Endothelial cell of umbilical vein (primary cell): ENCODE data around the gene GYPC. TPM values are rescaled to one million over a fixed set of nuclear protein-coding genes. Genes with fewer than 3 reads are reported as not detected.

Source experiments
- BruUV-seq: library from RNA; stranded (reverse); fragments of 400-500 nt; replicated peaks from 2 replicates; lab custom pipeline; 2021; lab: Mats Ljungman, UMichigan
- CTCF ChIA-PET: fragments of 300-600, 350-600 bp; sonication (Branson Sonifier 250); formaldehyde crosslinking; loops from one replicate; lab custom pipeline; 2021; ENCODE audit warnings: antibody characterized with exemption, inconsistent platforms; lab: Charles Lee
- POLR2A ChIA-PET: fragments of 300-600, 350-600 bp; sonication (Branson Sonifier 250); formaldehyde crosslinking; loops from one replicate; lab custom pipeline; 2021; ENCODE audit warnings: antibody characterized with exemption, inconsistent platforms; lab: Charles Lee
- DNase-seq: peaks from one replicate; pipeline ENCODE4 v3.0.0-alpha.2; 2011; ENCODE audit warnings: low read depth, low spot score
- FAIRE-seq: peaks from 2 replicates; lab custom pipeline; 2011; peaks lifted over from hg19 to GRCh38; lab: Jason Lieb, UNC
- H2AFZ ChIP-seq: 2 replicates; pipeline ENCODE4 v1.6.0; 2012; ENCODE audit warnings: low read depth, low read length, control low read depth, inconsistent platforms
- H3K27ac ChIP-seq: 2 replicates; pipeline ENCODE4 v1.5.1; 2011; ENCODE audit warnings: low read depth, mild to moderate bottlenecking, control low read depth, low read length, moderate library complexity; ENCODE audit not compliant: insufficient read depth
- H3K27me3 ChIP-seq, 2 experiments: 2 replicates each; pipeline versions ENCODE4 v1.6.0 to v1.6.1; 2011; ENCODE audit warnings: low read length in 2 of 2, mixed read lengths in 1 of 2; ENCODE audit not compliant: control insufficient read depth in 2 of 2, insufficient read depth in 2 of 2
- H3K36me3 ChIP-seq, 2 experiments: 2 replicates in 1 of 2; 3 replicates in 1 of 2; pipeline ENCODE4 v1.5.1; 2011; ENCODE audit warnings: low read length in 2 of 2, mild to moderate bottlenecking in 1 of 2, moderate library complexity in 1 of 2; ENCODE audit not compliant: control insufficient read depth in 2 of 2, insufficient read depth in 2 of 2; ENCODE audit errors: extremely low read depth in 1 of 2
- H3K4me1 ChIP-seq: 3 replicates; pipeline ENCODE4 v1.5.1; 2011; ENCODE audit warnings: mild to moderate bottlenecking, low read length; ENCODE audit not compliant: control insufficient read depth, insufficient read depth; ENCODE audit errors: extremely low read depth
- H3K4me2 ChIP-seq: 2 replicates; pipeline ENCODE4 v1.6.1; 2011; ENCODE audit warnings: low read length, control low read depth, mixed read lengths; ENCODE audit not compliant: insufficient read depth
- H3K4me3 ChIP-seq, 3 experiments: fragments of 200-600 bp in 1 of 3; sonication (generic), shearing (Covaris generic) in 1 of 3; replicated peaks in 1 of 3; 2 replicates each; pipeline ENCODE4 v1.5.1; 2011 to 2016; ENCODE audit warnings: control low read depth in 3 of 3, low read length in 3 of 3, mild to moderate bottlenecking in 2 of 3, inconsistent platforms in 1 of 3, low read depth in 1 of 3, moderate library complexity in 1 of 3; ENCODE audit not compliant: insufficient read depth in 1 of 3
- H3K79me2 ChIP-seq: 2 replicates; pipeline ENCODE4 v1.6.0; 2012; ENCODE audit warnings: low read length, inconsistent platforms; ENCODE audit not compliant: control insufficient read depth, insufficient read depth
- H3K9ac ChIP-seq: replicated peaks from 2 replicates; pipeline ENCODE3; 2011; ENCODE audit warnings: low read length, control low read depth; ENCODE audit not compliant: insufficient read depth; ENCODE audit errors: extremely low read depth
- H3K9me1 ChIP-seq: replicated peaks from 3 replicates; pipeline ENCODE4 v1.6.0; 2011; ENCODE audit warnings: mild to moderate bottlenecking, low read length; ENCODE audit not compliant: control insufficient read depth, insufficient read depth; ENCODE audit errors: extremely low read depth
- H3K9me3 ChIP-seq: replicated peaks from 2 replicates; pipeline ENCODE4 v1.5.1; 2012; ENCODE audit warnings: low read length, inconsistent platforms; ENCODE audit not compliant: control insufficient read depth, insufficient read depth
- H4K20me1 ChIP-seq: replicated peaks from 2 replicates; pipeline ENCODE3; 2011; ENCODE audit warnings: mild to moderate bottlenecking, low read length; ENCODE audit not compliant: control insufficient read depth, insufficient read depth; ENCODE audit errors: extremely low read depth
- CTCF ChIP-seq, 2 donors: IDR thresholded peaks; 1 replicate in 1 of 2; 2 replicates in 1 of 2; pipeline ENCODE4 v1.5.1; 2011; ENCODE audit warnings: low read length in 2 of 2, mild to moderate bottlenecking in 2 of 2, moderate library complexity in 2 of 2, control low read depth in 1 of 2, inconsistent platforms in 1 of 2, low read depth in 1 of 2; ENCODE audit not compliant: insufficient read depth in 1 of 2; ENCODE audit errors: extremely low read depth in 1 of 2
- EZH2 ChIP-seq: IDR thresholded peaks from 2 replicates; pipeline ENCODE4 v1.6.1; 2012; ENCODE audit warnings: borderline replicate concordance, low read depth, mild to moderate bottlenecking, moderate library complexity, low read length, inconsistent platforms; ENCODE audit not compliant: severe bottlenecking
- FOS ChIP-seq: IDR thresholded peaks from 2 replicates; pipeline ENCODE4 v1.6.1; 2011; ENCODE audit warnings: mild to moderate bottlenecking, low read length, moderate library complexity, borderline replicate concordance; ENCODE audit not compliant: insufficient read depth
- GATA2 ChIP-seq: IDR thresholded peaks from 2 replicates; pipeline ENCODE4 v1.7.0; 2011; ENCODE audit warnings: low read depth, mild to moderate bottlenecking, moderate library complexity, mixed read lengths, low read length; ENCODE audit not compliant: insufficient read length, insufficient read depth
- JUN ChIP-seq: IDR thresholded peaks from 2 replicates; pipeline ENCODE4 v1.6.1; 2011; ENCODE audit warnings: borderline replicate concordance, low read depth; ENCODE audit not compliant: insufficient read length, insufficient read depth
- MAX ChIP-seq: IDR thresholded peaks from 2 replicates; pipeline ENCODE4 v1.6.1; 2011; ENCODE audit not compliant: insufficient read depth, insufficient read length
- MYC ChIP-seq: IDR thresholded peaks from one replicate; pipeline ENCODE4 v1.6.1; 2011; ENCODE audit warnings: mild to moderate bottlenecking, low read depth, low read length
- POLR2A ChIP-seq: IDR thresholded peaks from 2 replicates; pipeline ENCODE4 v1.6.1; 2012; ENCODE audit warnings: low read depth, mild to moderate bottlenecking, control low read depth, low read length
- POLR2AphosphoS5 ChIP-seq: IDR thresholded peaks from 2 replicates; pipeline ENCODE4 v1.6.1; 2012; ENCODE audit warnings: low read depth, mild to moderate bottlenecking, control low read depth, low read length, moderate library complexity; ENCODE audit not compliant: insufficient read depth
- dilution Hi-C: fragments of 300-500 bp; cut with MboI; formaldehyde crosslinking; loops from one replicate; pipeline ENCODE4 v1.15.0; 2019; ENCODE audit warnings: low sequenced_read_pairs; ENCODE audit not compliant: extremely low pct_ligation_motif_present
- intact Hi-C: fragments of 100-400 bp; cut with micrococcal nuclease; formaldehyde crosslinking; loops from one replicate; pipeline ENCODE4 v1.10.0; 2022
- polyA plus RNA-seq, 4 experiments: library from polyadenylated mRNA; depleted of rRNA in 3 of 4; stranded (reverse) in 3 of 4; unstranded in 1 of 4; fragments of >200 nt; gene quantifications; 2 replicates each; pipeline versions ENCODE4 v1.2.1 to v1.2.3, GENCODE V29; 2011 to 2012; ENCODE audit warnings: missing spikeins in 1 of 4
- total RNA-seq: library from RNA; stranded (reverse); gene quantifications from 2 replicates; pipeline ENCODE4 v1.2.3, GENCODE V29; 2021

Gene GYPC
- total and polyA plus RNA-seq, 2 donors (not counting 3 experiments of a cell fraction or from before 2014, with no cell fraction given): 3.5 to 13.3 TPM

- CTCF ChIA-PET: no interaction called here
- no peak overlapping the region for H2AFZ ChIP-seq
- no peak overlapping the region for H3K4me3 ChIP-seq
- H3K27me3 ChIP-seq: no peaks in the 10 kb centered on the region
- BruUV-seq: no TSS peak
- no peak for DNase-seq
- no peaks in the 10 kb centered on the region for H3K36me3 ChIP-seq
- POLR2A ChIA-PET: no interaction called here
- no peaks in the 10 kb centered on the region for H3K4me1 ChIP-seq
- H3K4me2 ChIP-seq: no peak overlapping the region
- H3K27ac ChIP-seq: no peak overlapping the region
- peaks cover 2% of the 10 kb centered on the region for H3K9me3 ChIP-seq
- no peak for FAIRE-seq
- H3K9me1 ChIP-seq: no peaks in the 10 kb centered on the region
- dilution Hi-C loops (no loop called here), intact Hi-C loops (no loop called here)
- TF ChIP-seq FOS: no peak
- H3K79me2 ChIP-seq: no peaks in the 10 kb centered on the region
- H4K20me1 ChIP-seq: no peaks in the 10 kb centered on the region
- no peak overlapping the region for H3K9ac ChIP-seq
These were observed 35.7 kb upstream of the GYPC start for GRCh38 chr2:126620302-126620701.

DNA sequence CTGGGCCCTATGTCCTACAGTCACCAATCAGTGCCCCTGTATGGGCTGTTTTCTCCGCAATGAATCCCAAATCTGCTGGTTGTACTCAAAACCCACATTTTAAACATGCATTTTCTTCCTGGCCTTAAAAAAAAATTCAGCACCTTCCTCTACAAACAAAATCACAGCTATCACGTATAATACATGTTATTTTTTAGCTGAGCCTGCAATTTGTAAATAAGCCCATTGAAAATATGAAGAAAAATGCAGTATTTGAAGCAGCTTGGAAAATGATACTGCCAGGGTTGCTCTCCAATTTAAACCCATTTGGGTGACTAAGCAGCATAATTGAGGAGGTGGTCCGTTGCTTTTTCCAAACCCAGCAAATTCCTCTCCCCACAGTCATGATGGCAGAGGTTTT is 33.0 kb upstream of the GYPC start:
- intact Hi-C loops (no loop called here), dilution Hi-C loops (no loop called here)
- no peak overlapping the region for H3K4me3 ChIP-seq
- DNase-seq (no peak), FAIRE-seq (no peak)
- H3K4me2 ChIP-seq: no peak overlapping the region
- H3K4me1 ChIP-seq: no peaks in the 10 kb centered on the region
- no peak for TF ChIP-seq MYC
- TF ChIP-seq MAX: no peak
- no peak for TF ChIP-seq EZH2
- TF ChIP-seq JUN: no peak
- no peak for TF ChIP-seq FOS
- TF ChIP-seq CTCF (IDR thresholded peaks at IDR 0.05; ENCODE audit: extremely low read depth in 1 of 2, insufficient read depth in 1 of 2, low read depth in 1 of 2, low read length in 2 of 2): no peak
- no peak for TF ChIP-seq POLR2AphosphoS5
- no peak for TF ChIP-seq POLR2A
- TF ChIP-seq GATA2: no peak
- H3K27me3 ChIP-seq: no peaks in the 10 kb centered on the region
- POLR2A ChIA-PET: no interaction called here
- H3K27ac ChIP-seq: no peak overlapping the region
- no peak overlapping the region for H3K9ac ChIP-seq
- no peaks in the 10 kb centered on the region for H3K79me2 ChIP-seq
- H4K20me1 ChIP-seq: no peaks in the 10 kb centered on the region
- H3K9me1 ChIP-seq: no peaks in the 10 kb centered on the region
- no peaks in the 10 kb centered on the region for H3K36me3 ChIP-seq
- no TSS peak for BruUV-seq
- peaks cover 2% of the 10 kb centered on the region for H3K9me3 ChIP-seq
- CTCF ChIA-PET: no interaction called here
- H2AFZ ChIP-seq: no peak overlapping the region
